ENCODE data around the gene FASTKD3.

The FASTKD3 gene

DNA sequence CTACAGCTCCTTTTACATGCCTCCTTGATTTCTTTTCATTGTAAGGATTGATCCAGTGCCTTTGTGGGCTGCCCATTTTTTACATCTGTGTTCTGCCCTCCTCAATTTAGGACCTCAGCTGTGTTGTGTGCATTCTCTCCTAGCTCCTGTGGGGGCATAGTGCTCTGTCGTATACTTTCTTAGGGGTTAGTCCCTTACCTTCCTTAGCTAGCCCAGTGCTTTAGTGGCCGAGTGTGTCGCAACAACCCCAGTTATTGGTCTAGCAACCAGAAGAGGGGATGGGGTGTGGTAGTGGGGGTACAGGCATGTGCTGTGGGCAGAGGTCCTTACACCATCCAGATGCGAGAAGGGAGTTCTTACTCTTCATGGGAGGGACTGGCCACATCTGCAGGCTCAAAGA lies 12.3 kb upstream of the FASTKD3 start:
- in situ Hi-C loops (cut with HindIII; ENCODE audit: low sequenced_read_pairs), result no loop called here
- H3K4me3 ChIP-seq (ENCODE audit: low read depth, low read length), result no peak overlapping the region
- TF ChIP-seq, protein P1, sequence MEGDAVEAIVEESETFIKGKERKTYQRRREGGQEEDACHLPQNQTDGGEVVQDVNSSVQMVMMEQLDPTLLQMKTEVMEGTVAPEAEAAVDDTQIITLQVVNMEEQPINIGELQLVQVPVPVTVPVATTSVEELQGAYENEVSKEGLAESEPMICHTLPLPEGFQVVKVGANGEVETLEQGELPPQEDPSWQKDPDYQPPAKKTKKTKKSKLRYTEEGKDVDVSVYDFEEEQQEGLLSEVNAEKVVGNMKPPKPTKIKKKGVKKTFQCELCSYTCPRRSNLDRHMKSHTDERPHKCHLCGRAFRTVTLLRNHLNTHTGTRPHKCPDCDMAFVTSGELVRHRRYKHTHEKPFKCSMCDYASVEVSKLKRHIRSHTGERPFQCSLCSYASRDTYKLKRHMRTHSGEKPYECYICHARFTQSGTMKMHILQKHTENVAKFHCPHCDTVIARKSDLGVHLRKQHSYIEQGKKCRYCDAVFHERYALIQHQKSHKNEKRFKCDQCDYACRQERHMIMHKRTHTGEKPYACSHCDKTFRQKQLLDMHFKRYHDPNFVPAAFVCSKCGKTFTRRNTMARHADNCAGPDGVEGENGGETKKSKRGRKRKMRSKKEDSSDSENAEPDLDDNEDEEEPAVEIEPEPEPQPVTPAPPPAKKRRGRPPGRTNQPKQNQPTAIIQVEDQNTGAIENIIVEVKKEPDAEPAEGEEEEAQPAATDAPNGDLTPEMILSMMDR (IDR thresholded peaks at IDR 0.05; ENCODE audit: low read depth, low read length), result no peak

DNA sequence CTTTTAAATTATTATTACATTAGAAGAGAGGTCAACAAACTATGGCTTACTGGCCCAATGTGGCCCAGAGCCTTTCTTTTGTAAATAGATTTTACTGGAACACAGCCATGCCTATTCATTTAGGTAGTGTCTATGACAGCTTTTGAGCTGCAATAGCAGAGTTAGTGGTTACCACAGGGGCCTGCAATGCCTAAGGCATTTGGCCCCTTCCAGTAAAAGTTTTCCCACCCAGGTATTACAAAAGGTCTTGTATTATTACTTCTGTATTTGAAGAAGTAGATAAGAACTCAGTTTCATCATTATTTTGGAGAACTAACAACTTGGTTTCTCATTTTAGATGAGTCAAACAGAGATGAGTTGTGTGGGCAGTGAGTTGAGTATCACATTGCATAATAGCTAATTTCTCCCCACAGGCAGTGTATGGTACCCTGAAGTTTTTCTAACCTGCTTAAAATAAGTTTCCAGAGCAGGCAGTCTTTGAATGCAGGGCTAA lies 9.6 kb upstream of the FASTKD3 start:
- H3K4me3 ChIP-seq (ENCODE audit: low read depth, low read length), result no peak overlapping the region
- in situ Hi-C loops (cut with HindIII; ENCODE audit: low sequenced_read_pairs), result no loop called here
- TF ChIP-seq, protein P1 (IDR thresholded peaks at IDR 0.05; ENCODE audit: low read depth, low read length), result no peak
- DNase-seq (ENCODE audit: low read depth, low spot score), result peak; percentile 25

More for the DNA sequence above, 12.3 kb upstream of the FASTKD3 start:
- DNase-seq (ENCODE audit: low read depth, low spot score), result no peak

DNA sequence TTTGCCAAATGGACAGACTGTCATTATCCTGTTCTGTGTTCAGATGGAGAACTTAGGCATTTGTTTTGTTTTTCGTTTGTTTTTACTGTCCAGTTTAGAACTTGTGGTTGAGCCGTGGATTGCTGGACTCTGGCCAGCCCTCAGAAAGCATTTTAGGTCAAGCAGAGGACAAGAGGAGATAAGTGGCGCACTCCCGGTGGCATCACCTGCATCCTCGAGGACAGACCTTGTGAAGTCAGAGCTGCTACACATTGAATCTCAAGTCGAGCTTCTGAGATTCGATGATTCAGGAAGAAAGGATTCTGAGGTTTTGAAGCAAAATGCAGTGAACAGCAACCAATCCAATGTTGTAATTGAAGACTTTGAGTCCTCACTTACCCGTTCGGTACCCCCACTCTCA lies 9.0 kb upstream of the FASTKD3 start:
- TF ChIP-seq, protein P1 (IDR thresholded peaks at IDR 0.05; ENCODE audit: low read depth, low read length), result no peak
- in situ Hi-C loops (cut with HindIII; ENCODE audit: low sequenced_read_pairs), result no loop called here
- no peak overlapping the region for H3K4me3 ChIP-seq (ENCODE audit: low read depth, low read length)
- DNase-seq (ENCODE audit: low read depth, low spot score), result peak; percentile 24

DNA sequence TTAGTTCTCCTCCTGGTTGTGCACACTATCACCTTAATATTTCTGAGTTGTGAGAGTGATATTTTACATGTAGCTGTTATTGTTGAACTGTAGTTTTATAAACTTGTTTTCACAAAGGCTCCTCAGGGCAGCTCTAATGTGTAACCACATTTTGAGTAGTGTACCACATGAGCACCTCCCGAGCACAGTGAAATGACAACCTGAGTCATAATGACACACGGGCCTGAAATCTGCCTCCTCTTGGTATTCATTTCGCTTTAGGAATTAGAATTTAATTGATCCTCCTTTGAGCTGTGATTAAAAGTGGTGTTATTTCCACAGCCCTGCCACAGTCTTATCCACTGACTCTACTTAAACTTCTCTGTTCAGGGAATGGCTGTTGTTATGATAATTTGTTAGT lies 8.0 kb upstream of the FASTKD3 start:
- in situ Hi-C loops (cut with HindIII; ENCODE audit: low sequenced_read_pairs), result no loop called here
- TF ChIP-seq, protein P1 (IDR thresholded peaks at IDR 0.05; ENCODE audit: low read depth, low read length), result no peak
- H3K4me3 ChIP-seq (ENCODE audit: low read depth, low read length), result no peak overlapping the region
- DNase-seq (ENCODE audit: low read depth, low spot score), result peak; percentile 51

DNA sequence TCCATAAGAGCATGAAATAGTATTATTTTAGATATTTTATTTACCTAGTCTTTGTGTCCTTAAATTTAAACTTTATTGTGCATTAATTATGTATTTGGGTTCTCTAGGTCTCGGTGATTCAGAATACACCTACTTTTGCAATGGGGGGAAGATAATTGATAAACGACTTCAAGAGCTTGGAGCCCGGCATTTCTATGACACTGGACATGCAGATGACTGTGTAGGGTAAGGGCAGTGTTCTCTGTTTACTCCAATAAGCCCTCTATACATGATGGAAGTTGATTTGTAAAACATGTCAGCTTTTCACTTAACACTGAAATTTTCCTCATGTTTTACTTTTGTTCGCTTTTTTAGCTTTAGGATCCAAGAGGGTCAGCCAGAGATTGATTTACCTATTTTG lies 6.3 kb upstream of the FASTKD3 start:
- DNase-seq (ENCODE audit: low read depth, low spot score), result no peak
- TF ChIP-seq, protein P1 (IDR thresholded peaks at IDR 0.05; ENCODE audit: low read depth, low read length), result no peak
- in situ Hi-C loops (cut with HindIII; ENCODE audit: low sequenced_read_pairs), result no loop called here
- H3K4me3 ChIP-seq (ENCODE audit: low read depth, low read length), result no peak overlapping the region

DNA sequence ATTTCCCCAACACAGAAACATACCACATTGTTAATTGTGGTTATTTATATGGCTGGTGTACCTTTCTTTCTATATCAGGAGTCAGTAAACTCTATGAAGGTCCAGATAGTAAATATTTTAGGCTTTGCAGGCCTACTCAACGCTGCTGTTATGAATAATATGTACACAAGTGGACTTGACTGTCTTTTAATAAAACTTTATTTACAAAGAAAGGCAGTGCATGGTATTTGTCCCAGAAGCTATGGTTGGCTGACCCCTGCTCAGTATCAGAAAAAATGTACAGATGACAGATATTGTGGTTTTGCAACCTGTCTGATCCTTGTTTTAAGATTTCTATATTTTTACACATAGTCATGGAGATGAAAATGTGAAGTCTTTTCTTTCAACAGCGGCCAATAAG lies 5.8 kb upstream of the FASTKD3 start:
- TF ChIP-seq, protein P1 (IDR thresholded peaks at IDR 0.05; ENCODE audit: low read depth, low read length), result no peak
- DNase-seq (ENCODE audit: low read depth, low spot score), result no peak
- no peak overlapping the region for H3K4me3 ChIP-seq (ENCODE audit: low read depth, low read length)
- in situ Hi-C loops (cut with HindIII; ENCODE audit: low sequenced_read_pairs), result no loop called here

DNA sequence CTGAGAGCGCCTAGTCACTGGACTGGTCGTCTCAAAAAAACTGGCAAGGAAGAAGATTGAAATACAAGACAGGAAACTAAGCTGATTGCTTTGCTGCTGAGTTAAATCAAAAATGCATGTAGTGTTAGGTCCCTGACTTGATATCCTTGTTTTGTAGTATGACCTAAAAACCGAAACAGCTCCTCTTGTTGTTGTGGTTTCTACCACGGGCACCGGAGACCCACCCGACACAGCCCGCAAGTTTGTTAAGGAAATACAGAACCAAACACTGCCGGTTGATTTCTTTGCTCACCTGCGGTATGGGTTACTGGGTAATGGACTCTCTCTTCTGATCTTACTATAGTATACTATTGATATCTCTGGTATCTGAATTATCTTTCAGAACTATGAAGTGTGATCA lies 4.4 kb upstream of the FASTKD3 start:
- no peak for DNase-seq (ENCODE audit: low read depth, low spot score)
- H3K4me3 ChIP-seq (ENCODE audit: low read depth, low read length), result no peak overlapping the region
- in situ Hi-C loops (cut with HindIII; ENCODE audit: low sequenced_read_pairs), result no loop called here
- TF ChIP-seq, protein P1 (IDR thresholded peaks at IDR 0.05; ENCODE audit: low read depth, low read length), result no peak
